GM12892 (cell line): ENCODE measurements around the gene NDUFB7.

Source experiments
- POLR2A ChIP-seq: IDR thresholded peaks from 2 replicates; pipeline ENCODE4 v1.6.1; 2011; ENCODE audit warnings: low read depth, low read length, control low read depth
- POLR2AphosphoS5 ChIP-seq: IDR thresholded peaks from 2 replicates; pipeline ENCODE4 v1.6.1; 2011; ENCODE audit warnings: low read depth, low read length, control low read depth
- TAF1 ChIP-seq: IDR thresholded peaks from 2 replicates; pipeline ENCODE4 v1.6.1; 2011; ENCODE audit warnings: low read depth, mild to moderate bottlenecking, control low read depth, low read length, borderline replicate concordance

DNA sequence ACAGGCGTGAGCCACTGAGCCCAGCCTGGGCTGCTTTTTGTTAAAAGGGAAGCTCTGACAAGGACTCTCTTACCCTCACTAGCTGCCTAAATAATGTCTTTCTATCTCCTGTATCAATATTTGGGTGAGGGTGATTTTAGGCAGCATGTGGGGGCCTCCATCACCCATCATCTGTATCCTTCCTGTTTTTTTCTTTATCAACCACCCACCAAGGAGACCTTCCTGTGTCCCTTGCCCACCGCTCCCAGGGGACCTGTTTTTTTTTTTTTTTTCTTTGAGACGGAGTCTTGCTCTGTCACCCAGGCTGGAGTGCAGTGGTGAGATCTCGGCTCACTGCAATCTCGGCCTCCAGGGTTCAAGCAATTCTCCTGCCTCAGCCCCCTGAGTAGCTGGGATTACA is 5.4 kb upstream of the NDUFB7 start:
- TF ChIP-seq TAF1 = no peak
- no peak for TF ChIP-seq POLR2AphosphoS5
- no peak for TF ChIP-seq POLR2A
